ENCODE data around the gene MTFR2. TPM values are rescaled to one million over a fixed set of nuclear protein-coding genes. Genes with fewer than 3 reads are reported as not detected.

MTFR2 gene
- polyA plus RNA-seq, 1 of the 3 experiments (the other 2 are of a cell fraction), result 7.4 TPM

DNA sequence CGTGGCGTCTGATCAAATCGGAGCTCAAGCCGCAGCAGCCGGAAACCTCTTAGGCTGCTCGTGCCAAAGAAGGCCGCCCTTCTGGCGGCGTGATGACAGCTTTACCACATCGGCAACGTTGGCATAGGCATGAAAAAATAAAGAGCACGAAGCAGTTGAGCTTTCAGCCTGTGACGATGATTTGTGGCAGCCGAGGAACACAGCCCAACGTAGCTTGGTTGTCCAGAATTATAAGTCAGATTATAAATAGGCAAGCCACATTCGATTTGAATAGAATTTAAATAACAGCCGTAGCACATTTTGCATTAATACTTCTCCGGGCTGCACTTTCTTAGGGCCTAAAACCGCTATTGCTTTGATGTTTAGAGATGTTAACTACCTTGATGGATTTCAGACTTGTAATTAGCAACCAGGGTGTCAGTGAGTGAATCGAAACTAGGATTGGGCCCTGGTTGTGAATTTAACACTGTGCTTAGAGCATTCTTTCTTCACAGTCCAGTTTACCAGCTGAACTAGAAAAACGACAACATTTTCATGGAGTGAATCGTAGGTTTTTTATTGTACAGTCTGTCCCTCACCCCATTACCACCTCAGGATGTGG, 40.4 kb upstream of the MTFR2 start:
- H3K9ac ChIP-seq, result peak overlapping the region; percentile 100
- no peaks in the 10 kb centered on the region for H3K27me3 ChIP-seq (ENCODE audit: insufficient read depth)
- 10% methylated on average over 21 of the region's 22 CpGs for WGBS (ENCODE audit: low lambda C conversion rate)
- no peaks in the 10 kb centered on the region for H3K36me3 ChIP-seq (replicated peaks in 1 of 2; ENCODE audit: control insufficient read depth in 1 of 2, insufficient read depth in 2 of 2, low read length in 1 of 2)
- peaks cover 37% of the 10 kb centered on the region for H4K20me1 ChIP-seq (ENCODE audit: insufficient read depth)
- no peaks in the 10 kb centered on the region for H3K9me3 ChIP-seq
- H3K4me1 ChIP-seq (ENCODE audit: control insufficient read depth in 1 of 2, insufficient read depth in 2 of 2, low read depth in 1 of 2, low read length in 1 of 2), result peaks cover 5 to 17% of the 10 kb centered on the region in 2 experiments; a peak in 2 of 4 replicates
- ChIA-PET POLR2A (interaction anchor here (0.6 to 2.6 kb wide), 20 partner anchors 8 to 827 kb away, joined by 3 to 14 read pairs (median 4); partner anchors contain the start of genes MAP3K5, MAP7 and MTFR2), CTCF (interaction anchor here (1.0 to 3.8 kb wide), 9 partner anchors 10 to 502 kb away, joined by 3 to 20 read pairs (median 5); partner anchors contain the start of genes MAP3K5 and MAP7)
- H3K79me2 ChIP-seq (ENCODE audit: insufficient read depth), result peaks cover 41% of the 10 kb centered on the region
- peak overlapping the region; percentile 90 for H2AFZ ChIP-seq (ENCODE audit: low read depth)
- H3K27ac ChIP-seq (ENCODE audit: low read depth in 2 of 2, low read length in 1 of 2), result peak overlapping the region; percentile 99 to 100
- H3F3A ChIP-seq (replicated peaks; ENCODE audit: insufficient read depth), result peaks cover 21% of the 10 kb centered on the region
- TF ChIP-seq, protein P1, sequence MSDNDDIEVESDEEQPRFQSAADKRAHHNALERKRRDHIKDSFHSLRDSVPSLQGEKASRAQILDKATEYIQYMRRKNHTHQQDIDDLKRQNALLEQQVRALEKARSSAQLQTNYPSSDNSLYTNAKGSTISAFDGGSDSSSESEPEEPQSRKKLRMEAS (IDR thresholded peaks at IDR 0.05; ENCODE audit: low read depth), result peak; percentile 66
- no peak for TF ChIP-seq YY1 (IDR thresholded peaks at IDR 0.05; ENCODE audit: low read depth)
- no peak for TF ChIP-seq TCF12 (IDR thresholded peaks at IDR 0.05)
- 0 out of 2 replicates have a peak, but pooled peaks have one; percentile 60 for TF ChIP-seq SIN3A (IDR thresholded peaks at IDR 0.05; ENCODE audit: borderline replicate concordance, low read depth, low read length)
- no peak for TF ChIP-seq FOXM1 (IDR thresholded peaks at IDR 0.05; ENCODE audit: low read depth)
- no peak for TF ChIP-seq TEAD4 (IDR thresholded peaks at IDR 0.05; ENCODE audit: borderline replicate concordance, insufficient read depth)
- TF ChIP-seq MXI1 (IDR thresholded peaks at IDR 0.05; ENCODE audit: low read depth, low read length), result peak; percentile 16; the same call in 1 of the 2 replicates
- peak; percentile 8; the same call in 1 of the 2 replicates for TF ChIP-seq NFIC (IDR thresholded peaks at IDR 0.05; ENCODE audit: borderline replicate concordance)
- peak overlapping the region; percentile 61 to 98 for H3K4me3 ChIP-seq (ENCODE audit: low read depth in 2 of 2, low read length in 1 of 2)
- H3K9me2 ChIP-seq, result no peaks in the 10 kb centered on the region
- DNase-seq, result peak; percentile 57
- peak overlapping the region; percentile 94 for H3K4me2 ChIP-seq

DNA sequence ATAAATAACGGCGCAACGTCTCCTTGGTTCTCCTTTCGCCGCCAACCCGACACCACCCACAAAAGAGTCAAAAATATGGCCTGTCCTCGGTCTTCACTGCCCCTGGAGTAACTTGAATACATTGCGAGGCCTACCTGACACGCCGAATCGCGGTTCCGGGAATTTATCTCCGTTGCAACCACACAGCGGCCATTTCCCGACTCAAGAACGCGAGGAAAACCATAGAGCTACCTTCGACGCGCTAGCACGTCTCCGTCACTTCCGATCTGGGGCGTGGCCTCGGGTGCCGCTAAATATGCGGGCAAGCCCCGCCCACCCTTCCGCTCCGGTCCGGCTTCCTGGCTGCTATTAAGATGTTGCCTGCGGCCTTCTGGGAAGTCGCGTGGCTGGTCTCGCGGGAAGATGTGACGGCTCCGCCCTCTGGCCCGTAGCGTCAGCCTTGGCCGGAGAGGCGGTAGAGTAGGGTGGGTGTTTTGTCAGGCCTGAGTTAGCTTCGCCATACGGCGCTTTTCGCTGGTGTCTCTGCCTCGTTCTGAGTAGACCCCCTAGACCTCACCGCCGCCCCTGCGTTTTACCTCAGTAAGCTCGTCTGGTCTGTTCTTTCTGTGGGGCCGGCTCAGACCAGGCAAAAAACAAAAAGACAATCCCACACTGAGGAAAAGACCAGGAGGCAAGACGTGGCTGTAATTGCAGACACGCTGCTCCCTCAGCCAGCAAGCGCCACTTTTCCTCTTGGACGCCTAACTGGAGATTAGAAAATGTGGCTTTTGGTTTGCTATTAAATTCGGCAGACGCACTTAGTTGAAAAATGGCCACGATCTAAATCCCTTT, 39.7 kb upstream of the MTFR2 start, which contains the start of gene BCLAF1:
Gene BCLAF1, minus strand, starts transcription at position 268 of the 831 bp plus-strand sequence. CDS start 9,980 bp downstream, outside the sequence.
- Histone ChIP-seq H3K4me1 (ENCODE audit: control insufficient read depth in 1 of 2, insufficient read depth in 2 of 2, low read depth in 1 of 2, low read length in 1 of 2) (peaks cover 5 to 20% of the 10 kb centered on the region in 2 experiments; a peak in 3 of 4 replicates), H2AFZ (ENCODE audit: low read depth) (peak within 1 kb of the TSS; percentile 90), H3K27me3 (ENCODE audit: insufficient read depth) (no peaks in the 10 kb centered on the region), H3K9me3 (no peaks in the 10 kb centered on the region), H3K4me2 (peak within 1 kb of the TSS; percentile 94), H3K4me3 (ENCODE audit: low read depth in 2 of 2, low read length in 1 of 2) (peak within 1 kb of the TSS; percentile 93 to 98), H4K20me1 (ENCODE audit: insufficient read depth) (peaks cover 44% of the 10 kb centered on the region), H3K9ac (peak within 1 kb of the TSS; percentile 100), H3K9me2 (no peaks in the 10 kb centered on the region), H3K27ac (ENCODE audit: low read depth in 2 of 2, low read length in 1 of 2) (peak within 1 kb of the TSS; percentile 100), H3K79me2 (ENCODE audit: insufficient read depth) (peaks cover 48% of the 10 kb centered on the region), H3K36me3 (replicated peaks in 1 of 2; ENCODE audit: control insufficient read depth in 1 of 2, insufficient read depth in 2 of 2, low read length in 1 of 2) (peaks cover 0 to 4% of the 10 kb centered on the region in 2 experiments), H3F3A (replicated peaks; ENCODE audit: insufficient read depth) (peaks cover 27% of the 10 kb centered on the region)
- under 1% methylated on average over 42 of the region's 60 CpGs for WGBS (ENCODE audit: low lambda C conversion rate)
- POLR2A ChIA-PET, result interaction anchor here (0.6 to 2.6 kb wide), 28 partner anchors 8 to 826 kb away, joined by 3 to 14 read pairs (median 4); partner anchors contain the start of genes MAP3K5, MAP7 and MTFR2
- DNase-seq, result peak; percentile 92
- CTCF ChIA-PET, result interaction anchor here (0.8 to 3.8 kb wide), 10 partner anchors 9 to 783 kb away, joined by 3 to 20 read pairs (median 4); partner anchors contain the start of genes MAP3K5 and MAP7
- TF ChIP-seq TCF12 (IDR thresholded peaks at IDR 0.05) (no peak), CHD2 (IDR thresholded peaks at IDR 0.05; ENCODE audit: low read length, partially characterized antibody) (peak; percentile 99), FOSL2 (IDR thresholded peaks at IDR 0.05; ENCODE audit: borderline replicate concordance, low read depth) (no peak), EZH2phosphoT487 (IDR thresholded peaks at IDR 0.05; ENCODE audit: borderline replicate concordance, low read depth) (no peak), PBX3 (IDR thresholded peaks at IDR 0.05) (no peak), NFIC (IDR thresholded peaks at IDR 0.05; ENCODE audit: borderline replicate concordance) (no peak), YY1 (IDR thresholded peaks at IDR 0.05; ENCODE audit: low read depth) (peak; percentile 81), SIN3A (IDR thresholded peaks at IDR 0.05; ENCODE audit: borderline replicate concordance, low read depth, low read length) (no peak), CTCF (IDR thresholded peaks at IDR 0.05) (no peak), MEF2A (IDR thresholded peaks at IDR 0.05; ENCODE audit: borderline replicate concordance, low read depth) (no peak)
- TF ChIP-seq, protein P2, sequence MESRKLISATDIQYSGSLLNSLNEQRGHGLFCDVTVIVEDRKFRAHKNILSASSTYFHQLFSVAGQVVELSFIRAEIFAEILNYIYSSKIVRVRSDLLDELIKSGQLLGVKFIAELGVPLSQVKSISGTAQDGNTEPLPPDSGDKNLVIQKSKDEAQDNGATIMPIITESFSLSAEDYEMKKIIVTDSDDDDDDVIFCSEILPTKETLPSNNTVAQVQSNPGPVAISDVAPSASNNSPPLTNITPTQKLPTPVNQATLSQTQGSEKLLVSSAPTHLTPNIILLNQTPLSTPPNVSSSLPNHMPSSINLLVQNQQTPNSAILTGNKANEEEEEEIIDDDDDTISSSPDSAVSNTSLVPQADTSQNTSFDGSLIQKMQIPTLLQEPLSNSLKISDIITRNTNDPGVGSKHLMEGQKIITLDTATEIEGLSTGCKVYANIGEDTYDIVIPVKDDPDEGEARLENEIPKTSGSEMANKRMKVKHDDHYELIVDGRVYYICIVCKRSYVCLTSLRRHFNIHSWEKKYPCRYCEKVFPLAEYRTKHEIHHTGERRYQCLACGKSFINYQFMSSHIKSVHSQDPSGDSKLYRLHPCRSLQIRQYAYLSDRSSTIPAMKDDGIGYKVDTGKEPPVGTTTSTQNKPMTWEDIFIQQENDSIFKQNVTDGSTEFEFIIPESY (IDR thresholded peaks at IDR 0.05; ENCODE audit: borderline replicate concordance, low read depth), result peak; percentile 96
- TF ChIP-seq, protein P3, sequence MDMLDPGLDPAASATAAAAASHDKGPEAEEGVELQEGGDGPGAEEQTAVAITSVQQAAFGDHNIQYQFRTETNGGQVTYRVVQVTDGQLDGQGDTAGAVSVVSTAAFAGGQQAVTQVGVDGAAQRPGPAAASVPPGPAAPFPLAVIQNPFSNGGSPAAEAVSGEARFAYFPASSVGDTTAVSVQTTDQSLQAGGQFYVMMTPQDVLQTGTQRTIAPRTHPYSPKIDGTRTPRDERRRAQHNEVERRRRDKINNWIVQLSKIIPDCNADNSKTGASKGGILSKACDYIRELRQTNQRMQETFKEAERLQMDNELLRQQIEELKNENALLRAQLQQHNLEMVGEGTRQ (IDR thresholded peaks at IDR 0.05; ENCODE audit: borderline replicate concordance, low read depth, low read length), result no peak; the same call in 1 of the 2 replicates
- TF ChIP-seq, protein P1 (IDR thresholded peaks at IDR 0.05; ENCODE audit: low read depth), result peak; percentile 23
